Stomach (tissue), 9 donors: ENCODE results near the gene ERBIN. TPM values are rescaled to one million over a fixed set of nuclear protein-coding genes. Genes with fewer than 3 reads are reported as not detected.

ENCODE experiments used
- DNase-seq, 2 donors: peaks; one replicate each; pipeline versions ENCODE4 v3.0.0 to v3.0.0-alpha.2; 2013 to 2019
- H3K27ac ChIP-seq, 5 donors: fragments of 200-600 bp in 4 of 5; sonication (generic) in 4 of 5; one replicate each; pipeline ENCODE4 v1.5.1; 2013 to 2019; ENCODE audit warnings: mild to moderate bottlenecking in 1 of 5, moderate library complexity in 1 of 5
- H3K27me3 ChIP-seq, 3 donors: fragments of 200-600 bp; sonication (generic); one replicate each; pipeline ENCODE4 v1.5.1; 2017 to 2019; ENCODE audit warnings: mixed run types in 1 of 3
- H3K36me3 ChIP-seq, 4 donors: fragments of 200-600 bp; sonication (generic); 1 replicate in 3 of 4; 2 replicates in 1 of 4; pipeline ENCODE4 v1.5.1; 2016 to 2019
- H3K4me1 ChIP-seq, 4 donors: fragments of 200-600 bp; sonication (generic); one replicate each; pipeline ENCODE4 v1.5.1; 2016 to 2019
- H3K4me3 ChIP-seq, 4 donors: fragments of 200-600 bp; sonication (generic) in 3 of 4; one replicate each; pipeline ENCODE4 v1.5.1; 2016 to 2019; ENCODE audit warnings: mild to moderate bottlenecking in 1 of 4
- H3K9me3 ChIP-seq, 4 donors: fragments of 200-600 bp; sonication (generic); one replicate each; pipeline ENCODE4 v1.5.1; 2016 to 2019
- CTCF ChIP-seq, 7 experiments: fragments of 450-650 bp in 4 of 7; fragments of 200-600 bp in 3 of 7; sonication (generic) in 3 of 7; IDR thresholded peaks; one replicate each; pipeline ENCODE4 v1.5.1; 2016 to 2019; ENCODE audit warnings: antibody characterized with exemption in 7 of 7, control low read depth in 2 of 7, mild to moderate bottlenecking in 1 of 7
- EP300 ChIP-seq: sonication (generic); formaldehyde crosslinking; IDR thresholded peaks from one replicate; pipeline ENCODE4 v1.6.1; 2017; ENCODE audit warnings: antibody characterized with exemption
- POLR2A ChIP-seq, 4 donors: fragments of 450-650 bp; IDR thresholded peaks; one replicate each; pipeline ENCODE4 v1.6.1; 2016; ENCODE audit warnings: antibody characterized with exemption in 4 of 4, control low read depth in 2 of 4, mild to moderate bottlenecking in 1 of 4, moderate library complexity in 1 of 4
- POLR2AphosphoS5 ChIP-seq, 3 donors: sonication (generic); formaldehyde crosslinking; IDR thresholded peaks; one replicate each; pipeline ENCODE4 v1.6.1; 2016; ENCODE audit warnings: antibody characterized with exemption in 3 of 3
- WGBS, 5 donors: extraction: QIAGEN DNeasy Blood & Tissue Kit in 3 of 5; methylation state at CpG; one replicate each; pipeline versions ENCODE4 v1.1.5 to v1.1.7; 2013 to 2018; 5-methylcytosine and 5-hydroxymethylcytosine counted together
- intact Hi-C: fragments of 100-400 bp; cut with DNase I; formaldehyde crosslinking; loops from one replicate; pipeline ENCODE4 v1.15.1; 2023; ENCODE audit warnings: low total_unique reads
- polyA plus RNA-seq, 3 donors: library from polyadenylated mRNA; stranded (reverse); fragments of 200-250 nt; gene quantifications; one replicate each; pipeline ENCODE4 v1.2.3, GENCODE V29; 2013
- total RNA-seq, 5 donors: library from RNA; depleted of rRNA; stranded (reverse); fragments of >200 nt; gene quantifications; one replicate each; pipeline versions ENCODE4 v1.1.0 to v1.2.3, GENCODE V29; 2014 to 2016
- donor health status: healthy with polysubstance abuse.
- donor health status: Bipolar disorder and iron deficiency.
- donor health status: healthy.

The ERBIN gene
- total and polyA plus RNA-seq, 8 donors = 10.3 to 207 (median 37.2) TPM

DNA sequence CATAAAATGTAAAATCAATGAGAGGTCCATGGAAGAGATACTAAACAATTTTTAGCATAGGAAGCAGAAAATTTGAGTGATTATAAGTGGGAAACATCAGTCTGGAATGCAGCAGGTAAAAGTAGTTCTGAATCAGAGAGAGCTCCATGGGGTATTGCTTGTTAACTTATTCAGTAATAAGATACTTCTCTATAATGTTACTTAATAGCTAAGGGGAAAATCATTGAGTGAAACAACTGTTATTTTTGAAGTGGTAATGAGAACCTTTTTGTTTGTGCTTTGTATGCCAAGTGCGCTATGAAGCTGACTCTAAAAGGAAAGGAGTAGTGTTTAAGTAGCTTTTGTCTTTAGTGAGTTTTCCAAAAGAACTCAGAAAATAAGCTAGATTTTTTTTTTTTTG, 95.2 kb downstream of the ERBIN start:
- DNase-seq = no peak
- Histone ChIP-seq H3K36me3 (peaks cover 3 to 57% (median 37%) of the 10 kb centered on the region in 4 donors), H3K4me1 (no peaks in the 10 kb centered on the region), H3K4me3 (no peak overlapping the region), H3K27me3 (no peaks in the 10 kb centered on the region), H3K9me3 (no peaks in the 10 kb centered on the region), H3K27ac (no peak overlapping the region)
- 92 to 95% (median 94%) methylated on average over 1 of the region's 1 CpG for WGBS, 5 donors
- intact Hi-C loops = no loop called here
- no peak for TF ChIP-seq POLR2A (IDR thresholded peaks at IDR 0.05)
- no peak for TF ChIP-seq EP300
- TF ChIP-seq CTCF (IDR thresholded peaks at IDR 0.05) = no peak
- TF ChIP-seq POLR2AphosphoS5 (IDR thresholded peaks at IDR 0.05) = no peak

DNA sequence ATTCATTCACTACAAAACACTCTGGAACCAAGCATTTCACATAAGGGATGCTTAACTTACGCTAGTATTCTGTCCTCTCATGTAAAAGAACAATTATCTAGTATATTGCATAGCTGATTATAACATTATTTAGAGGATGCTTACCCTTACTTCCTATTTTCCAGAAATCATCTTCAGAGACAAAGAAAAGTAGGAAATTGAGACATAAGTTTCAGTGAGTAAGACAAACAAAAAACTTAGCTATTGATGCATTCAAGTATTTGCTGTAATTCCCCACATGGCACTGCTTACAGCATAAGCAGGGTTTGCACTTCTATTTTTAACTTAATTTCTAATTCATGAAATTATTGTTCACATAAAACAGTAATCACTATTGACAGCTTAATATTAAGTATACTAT, 112.9 kb downstream of the ERBIN start:
- H3K27ac ChIP-seq = no peak overlapping the region
- no peaks in the 10 kb centered on the region for H3K4me1 ChIP-seq
- H3K36me3 ChIP-seq = peaks cover 10 to 91% (median 79%) of the 10 kb centered on the region in 4 donors
- WGBS, 5 donors = 93 to 97% (median 96%) methylated on average over 1 of the region's 1 CpG
- DNase-seq = no peak
- H3K4me3 ChIP-seq = no peak overlapping the region
- TF ChIP-seq POLR2AphosphoS5 (IDR thresholded peaks at IDR 0.05) (no peak), POLR2A (IDR thresholded peaks at IDR 0.05) (no peak), EP300 (no peak), CTCF (IDR thresholded peaks at IDR 0.05) (no peak)
- H3K27me3 ChIP-seq = no peaks in the 10 kb centered on the region
- no peaks in the 10 kb centered on the region for H3K9me3 ChIP-seq
- intact Hi-C loops = no loop called here

DNA sequence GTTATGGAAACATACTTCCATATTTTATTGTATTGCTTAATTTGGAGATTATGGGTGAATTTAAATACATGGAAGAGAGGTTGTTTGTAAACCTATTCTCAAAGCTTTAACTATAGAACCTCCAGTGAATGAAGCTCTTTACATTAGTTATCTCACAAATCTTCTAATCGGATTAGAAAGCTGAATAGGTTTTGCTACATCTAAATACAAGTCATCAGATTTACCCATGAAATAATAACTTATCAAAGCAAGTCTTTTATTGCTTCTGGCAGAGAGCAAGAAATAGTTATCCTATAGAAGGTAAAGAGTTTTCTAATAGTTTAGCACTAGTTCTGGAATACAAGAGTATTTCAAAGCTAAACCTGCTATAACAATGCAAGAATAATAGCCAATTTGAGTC, 113.3 kb downstream of the ERBIN start:
- H3K4me3 ChIP-seq = no peak overlapping the region
- intact Hi-C loops = no loop called here
- H3K36me3 ChIP-seq = peaks cover 11 to 91% (median 80%) of the 10 kb centered on the region in 4 donors
- H3K9me3 ChIP-seq = no peaks in the 10 kb centered on the region
- no peaks in the 10 kb centered on the region for H3K27me3 ChIP-seq
- no peak overlapping the region for H3K27ac ChIP-seq
- no peak for DNase-seq
- TF ChIP-seq CTCF (IDR thresholded peaks at IDR 0.05) (no peak), POLR2A (IDR thresholded peaks at IDR 0.05) (no peak), EP300 (no peak), POLR2AphosphoS5 (IDR thresholded peaks at IDR 0.05) (no peak)
- 78 to 95% (median 88%) methylated on average over 1 of the region's 1 CpG for WGBS, 5 donors
- H3K4me1 ChIP-seq = no peaks in the 10 kb centered on the region

DNA sequence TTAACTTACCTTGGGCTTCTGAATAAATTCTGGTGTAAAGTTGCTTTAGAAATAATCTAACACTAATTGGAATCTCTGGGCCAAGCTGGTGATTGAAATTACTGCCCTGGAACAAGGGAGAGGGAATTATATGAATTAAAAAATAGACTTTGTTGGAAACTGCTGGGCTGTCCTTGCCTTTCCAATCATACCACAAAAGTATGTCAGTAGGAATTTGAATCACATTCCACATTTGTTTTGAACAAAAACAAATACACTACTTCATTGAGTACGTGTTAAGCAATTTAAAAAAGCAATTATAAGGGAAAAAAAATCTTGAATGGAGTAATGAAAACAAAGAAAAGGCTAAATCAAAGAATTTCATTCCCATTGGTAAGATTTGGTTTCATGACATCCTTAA, 115.3 kb downstream of the ERBIN start:
- Histone ChIP-seq H3K4me1 (no peaks in the 10 kb centered on the region), H3K4me3 (no peak overlapping the region), H3K27me3 (no peaks in the 10 kb centered on the region), H3K36me3 (peaks cover 19 to 92% (median 82%) of the 10 kb centered on the region in 4 donors), H3K9me3 (no peaks in the 10 kb centered on the region), H3K27ac (no peak overlapping the region)
- TF ChIP-seq EP300 (no peak), POLR2A (IDR thresholded peaks at IDR 0.05) (no peak), POLR2AphosphoS5 (IDR thresholded peaks at IDR 0.05) (no peak), CTCF (IDR thresholded peaks at IDR 0.05) (no peak)
- 72 to 81% (median 76%) methylated on average over 1 of the region's 1 CpG for WGBS, 5 donors
- DNase-seq = no peak
- intact Hi-C loops = no loop called here
